ENCODE data around the gene KLC4.
A peak's percentile ranks its signal among the peaks of the same experiment; 100 is the strongest.

KLC4 gene

GRCh38 chr6:43016176-43016942 lies 43.1 kb upstream of the KLC4 start:
- H3K4me3 ChIP-seq (ENCODE audit: control insufficient read depth, low read depth, low read length) = no peak overlapping the region
- TF ChIP-seq CTCF (conservative IDR thresholded peaks at IDR 0.05; ENCODE audit: control insufficient read depth, insufficient read depth, low read depth, low read length) = no peak
- no peak for DNase-seq (ENCODE audit: low read depth)

GRCh38 chr6:43016943-43017334 lies 42.5 kb upstream of the KLC4 start:
- TF ChIP-seq CTCF (conservative IDR thresholded peaks at IDR 0.05; ENCODE audit: control insufficient read depth, insufficient read depth, low read depth, low read length) = no peak

GRCh38 chr6:43019152-43019551 lies 40.3 kb upstream of the KLC4 start:
- no peak for DNase-seq (ENCODE audit: low read depth)
- no peak for TF ChIP-seq CTCF (conservative IDR thresholded peaks at IDR 0.05; ENCODE audit: control insufficient read depth, insufficient read depth, low read depth, low read length)
- no peak overlapping the region for H3K4me3 ChIP-seq (ENCODE audit: control insufficient read depth, low read depth, low read length)

More at GRCh38 chr6:43016943-43017334, 42.5 kb upstream of the KLC4 start:
- DNase-seq (ENCODE audit: low read depth) = no peak
- no peak overlapping the region for H3K4me3 ChIP-seq (ENCODE audit: control insufficient read depth, low read depth, low read length)

- no peak overlapping the region for H3K4me3 ChIP-seq (ENCODE audit: control insufficient read depth, low read depth, low read length)
- DNase-seq (ENCODE audit: low read depth) = no peak
- TF ChIP-seq CTCF (conservative IDR thresholded peaks at IDR 0.05; ENCODE audit: control insufficient read depth, insufficient read depth, low read depth, low read length) = no peak
Measured at GRCh38 chr6:43020052-43020705, 39.3 kb upstream of the KLC4 start.

GRCh38 chr6:43020847-43021246 lies 38.6 kb upstream of the KLC4 start:
- peak overlapping the region; percentile 100 for H3K4me3 ChIP-seq (ENCODE audit: control insufficient read depth, low read depth, low read length)
- TF ChIP-seq CTCF (conservative IDR thresholded peaks at IDR 0.05; ENCODE audit: control insufficient read depth, insufficient read depth, low read depth, low read length) = no peak
- no peak for DNase-seq (ENCODE audit: low read depth)

- peak within 1 kb of the TSS; percentile 100 for H3K4me3 ChIP-seq (ENCODE audit: control insufficient read depth, low read depth, low read length)
- no peak for TF ChIP-seq CTCF (conservative IDR thresholded peaks at IDR 0.05; ENCODE audit: control insufficient read depth, insufficient read depth, low read depth, low read length)
- DNase-seq (ENCODE audit: low read depth) = peak; percentile 62
Measured at GRCh38 chr6:43021270-43022047, 38.0 kb upstream of the KLC4 start, which contains the start of gene RRP36. Gene RRP36 (plus strand): TSS chr6:43021623. CDS start chr6:43021655, 32 bp downstream.

Data from fibroblast of mammary gland (primary cell).